BJ (cell line): ENCODE results near the gene GRIN1. TPM values are rescaled to one million over a fixed set of nuclear protein-coding genes. Genes with fewer than 3 reads are reported as not detected.
"Not testable (repeated sequence)": the region's sequence is repeated elsewhere in the genome, so short reads cannot be mapped to it uniquely, and the experiment has no call there.

Experiments used
- CTCF ChIA-PET: fragments of 350-600 bp; formaldehyde crosslinking; extraction: SDS; loops from one replicate; lab custom pipeline; 2021; ENCODE audit warnings: antibody characterized with exemption, inconsistent platforms; lab: Yijun Ruan, JAX
- POLR2A ChIA-PET: fragments of 300-600 bp; sonication (Branson Sonifier 250); formaldehyde crosslinking; extraction: SDS; loops from one replicate; lab custom pipeline; 2021; ENCODE audit warnings: antibody characterized with exemption; lab: Charles Lee
- DNase-seq: peaks from one replicate; pipeline ENCODE4 v3.0.0-alpha.2; 2011; ENCODE audit warnings: low read depth
- H3K27me3 ChIP-seq: 2 replicates; pipeline ENCODE4 v1.6.0; 2011; ENCODE audit warnings: low read length; ENCODE audit not compliant: control insufficient read depth, insufficient read depth
- H3K36me3 ChIP-seq: 2 replicates; pipeline ENCODE4 v1.5.1; 2011; ENCODE audit warnings: low read length; ENCODE audit not compliant: control insufficient read depth, insufficient read depth
- H3K4me3 ChIP-seq: 2 replicates; pipeline ENCODE4 v1.5.1; 2011; ENCODE audit warnings: low read depth, mild to moderate bottlenecking, control low read depth, low read length
- CTCF ChIP-seq: IDR thresholded peaks from 2 replicates; pipeline ENCODE4 v1.5.1; 2011; ENCODE audit warnings: low read depth, mild to moderate bottlenecking, control low read depth, inconsistent platforms, low read length, moderate library complexity; ENCODE audit not compliant: insufficient read depth
- polyA plus RNA-seq: library from polyadenylated mRNA; depleted of rRNA; stranded (reverse); fragments of >200 nt; gene quantifications from 2 replicates; pipeline ENCODE4 v1.2.3, GENCODE V29; 2011

The GRIN1 gene
- polyA plus RNA-seq, 1 experiment, result 0.10 TPM

GRCh38 chr9:137123468-137123837, 15.5 kb upstream of the GRIN1 start:
- Histone ChIP-seq H3K27me3 (no peaks in the 10 kb centered on the region), H3K4me3 (no peak overlapping the region), H3K36me3 (no peaks in the 10 kb centered on the region)
- ChIA-PET POLR2A (no interaction called here), CTCF (interaction anchor here (1.0 kb wide), 1 partner anchor 18 kb away, joined by 3 read pairs; no protein-coding TSS in a partner anchor)
- DNase-seq, result no peak
- no peak for TF ChIP-seq CTCF

- DNase-seq, CTCF ChIA-PET, POLR2A ChIA-PET, H3K36me3 ChIP-seq, H3K4me3 ChIP-seq, H3K27me3 ChIP-seq: not testable (repeated sequence)
These were observed 14.9 kb upstream of the GRIN1 start for GRCh38 chr9:137123952-137124462.

GRCh38 chr9:137126786-137127185, 12.2 kb upstream of the GRIN1 start:
- ChIA-PET POLR2A (no interaction called here), CTCF (interaction anchor here (1.0 to 2.1 kb wide), 2 partner anchors 48 to 100 kb away, joined by 3 to 6 read pairs; partner anchors contain the start of gene RNF224)

GRCh38 chr9:137127301-137128157, 11.4 kb upstream of the GRIN1 start:
- Histone ChIP-seq H3K4me3 (no peak overlapping the region), H3K27me3 (no peaks in the 10 kb centered on the region), H3K36me3 (no peaks in the 10 kb centered on the region)
- no peak for TF ChIP-seq CTCF
- CTCF ChIA-PET, result interaction anchor here (2.1 kb wide), 1 partner anchor 99 kb away, joined by 6 read pairs; the partner anchor contains the start of gene RNF224
- POLR2A ChIA-PET, result interaction anchor here (0.9 kb wide), 1 partner anchor 113 kb away, joined by 3 read pairs; the partner anchor contains the start of gene TUBB4B
- no peak for DNase-seq

More at GRCh38 chr9:137126786-137127185, 12.2 kb upstream of the GRIN1 start:
- DNase-seq, result no peak
- Histone ChIP-seq H3K27me3 (no peaks in the 10 kb centered on the region), H3K36me3 (no peaks in the 10 kb centered on the region), H3K4me3 (no peak overlapping the region)
- TF ChIP-seq CTCF, result no peak

- Histone ChIP-seq H3K4me3 (peak overlapping the region; percentile 63), H3K27me3 (no peaks in the 10 kb centered on the region), H3K36me3 (no peaks in the 10 kb centered on the region)
- POLR2A ChIA-PET, result interaction anchor here (0.9 kb wide), 1 partner anchor 112 kb away, joined by 3 read pairs; the partner anchor contains the start of gene TUBB4B
- CTCF ChIA-PET, result interaction anchor here (1.4 to 2.1 kb wide), 2 partner anchors 99 to 112 kb away, joined by 4 to 6 read pairs; partner anchors contain the start of genes RNF224 and TUBB4B
- TF ChIP-seq CTCF, result no peak
- no peak for DNase-seq
These were observed 10.6 kb upstream of the GRIN1 start for GRCh38 chr9:137128158-137128861.
